GM21515 (cell line): Measurements from ENCODE around the gene METTL15.
A peak's percentile ranks its signal among the peaks of the same experiment; 100 is the strongest.
"Not testable (repeated sequence)": the region's sequence is repeated elsewhere in the genome, so short reads cannot be mapped to it uniquely, and the experiment has no call there.

Source experiments
- ATAC-seq: cut with Tn5 transposase; IDR thresholded peaks from one replicate; pipeline ENCODE4 v1.9.1; 2021; ENCODE audit not compliant: unreplicated experiment

Gene METTL15

DNA sequence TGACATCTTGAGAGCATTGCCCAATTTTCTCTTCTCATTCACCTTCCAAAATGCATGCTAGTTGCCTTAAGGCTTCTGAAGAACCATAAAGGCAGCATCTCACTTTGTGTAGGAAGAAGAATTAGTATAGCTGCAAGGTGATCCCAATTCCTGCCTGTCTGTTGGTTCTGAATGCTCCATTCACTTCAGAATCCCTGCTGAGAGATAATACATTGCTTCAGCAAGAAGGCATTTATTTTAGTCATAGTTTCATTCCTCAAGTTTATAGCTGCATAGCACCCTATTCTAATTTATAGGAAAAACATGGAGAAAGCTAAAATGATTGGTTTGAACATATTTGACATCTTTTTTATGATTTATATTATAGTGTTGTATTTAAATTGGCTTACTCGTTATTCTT, 181.3 kb downstream of the METTL15 start:
- ATAC-seq, result no peak

DNA sequence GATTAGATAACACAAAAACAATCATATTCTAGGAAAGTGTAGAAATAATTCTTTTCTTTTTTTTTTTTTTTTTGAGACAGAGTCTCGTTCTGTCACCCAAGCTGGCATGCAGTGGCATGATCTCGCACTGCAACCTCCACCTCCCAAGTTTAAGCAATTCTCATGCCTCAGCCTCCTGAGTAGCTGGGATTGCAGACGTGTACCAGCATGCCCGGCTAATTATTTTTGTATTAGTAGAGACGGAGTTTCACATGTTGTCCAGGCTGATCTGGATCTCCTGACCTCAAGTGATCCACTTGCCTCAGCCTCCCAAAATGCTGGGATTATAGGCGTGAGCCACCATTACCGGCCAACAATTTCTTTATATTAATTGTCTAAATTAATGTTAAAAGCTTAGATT, 182.8 kb downstream of the METTL15 start:
- not testable (repeated sequence) for ATAC-seq

DNA sequence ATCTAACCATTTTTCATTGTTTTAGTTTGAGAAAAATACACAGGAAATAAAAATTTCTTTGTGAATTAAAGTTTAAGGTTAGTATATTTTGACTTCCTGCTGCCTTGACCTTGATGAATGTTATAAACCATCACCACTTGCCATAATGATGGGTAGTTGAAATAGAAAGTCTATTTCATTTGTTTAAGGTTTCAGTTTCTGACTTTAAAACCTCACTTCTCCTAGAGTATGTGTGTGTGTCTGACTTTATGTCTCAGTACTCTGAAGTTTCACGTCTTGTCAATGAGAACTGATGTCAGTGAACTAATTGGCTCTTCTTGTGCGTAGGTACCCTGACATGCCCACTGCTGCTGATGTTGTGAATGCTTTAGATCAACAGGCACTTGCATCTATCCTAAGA, 188.2 kb downstream of the METTL15 start:
- ATAC-seq, result peak; percentile 99

DNA sequence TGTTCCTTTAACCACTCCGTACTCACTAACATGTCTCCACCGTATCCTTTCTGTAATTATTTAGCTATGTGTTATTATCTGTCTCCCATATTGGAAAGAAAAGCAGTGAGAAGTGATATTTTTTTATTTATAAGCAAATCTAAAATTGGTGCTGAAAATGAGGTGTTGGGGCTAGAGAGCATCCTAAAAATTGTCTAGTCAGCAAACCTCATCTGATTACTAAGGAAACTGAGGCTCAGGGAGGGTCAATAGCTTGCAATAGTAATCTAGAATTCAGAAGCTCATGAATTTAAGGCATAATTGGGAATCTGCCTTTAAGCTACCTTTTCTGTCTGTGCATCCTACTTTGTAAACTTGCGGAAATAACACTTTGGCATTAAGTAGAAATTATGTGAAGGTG, 190.0 kb downstream of the METTL15 start:
- no peak for ATAC-seq

DNA sequence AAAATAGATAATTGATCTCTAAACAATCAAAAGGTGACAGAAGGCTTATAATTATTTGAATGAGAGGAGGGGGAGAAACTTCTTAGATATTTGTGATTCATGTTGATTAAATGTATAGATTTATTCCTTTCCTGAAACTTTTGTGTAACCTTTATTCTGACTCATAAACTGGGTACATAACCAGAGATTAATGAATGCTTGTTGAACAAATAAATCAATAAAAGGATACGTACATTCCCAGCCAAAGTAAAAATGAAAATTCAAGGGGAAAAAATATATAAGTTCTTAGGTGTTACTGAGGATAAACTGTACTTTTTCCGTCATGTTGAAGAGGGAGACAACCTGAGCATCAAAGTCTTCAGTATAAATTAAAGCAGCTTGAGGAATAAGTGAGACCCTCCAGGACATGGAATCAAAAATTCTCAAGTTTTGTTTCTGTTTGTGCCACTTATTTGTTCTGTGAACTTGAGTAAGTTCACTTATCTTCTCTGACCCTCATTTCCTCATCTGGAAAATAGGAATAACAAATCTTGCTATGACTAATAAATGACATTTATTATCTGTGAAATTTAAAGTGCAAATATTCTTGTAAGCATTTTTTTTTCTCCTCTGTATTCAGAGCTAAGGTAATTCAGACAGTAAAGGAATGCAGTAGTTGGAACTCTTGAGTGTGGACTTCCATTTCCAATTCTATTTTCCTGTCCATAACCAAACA, 195.4 kb downstream of the METTL15 start:
- ATAC-seq, result no peak

DNA sequence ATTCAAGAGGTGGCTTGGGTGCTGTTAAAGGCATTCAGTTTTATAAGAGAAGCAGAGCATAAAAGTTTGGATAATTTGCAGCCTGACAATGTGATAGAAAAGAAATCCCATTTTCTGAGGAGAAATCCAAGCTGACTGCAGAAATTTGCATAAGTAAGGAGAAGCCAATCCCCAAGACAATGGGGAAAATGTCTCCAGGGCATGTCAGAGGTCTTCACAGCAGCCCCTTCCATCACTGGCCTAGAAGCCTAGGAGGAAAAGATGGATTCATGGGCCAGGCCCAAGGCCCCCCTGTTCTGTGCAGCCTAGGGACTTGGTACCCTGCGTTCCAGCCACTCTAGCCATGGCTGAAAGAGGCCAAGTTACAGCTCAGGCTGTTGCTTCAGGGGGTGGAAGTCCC, 207.3 kb downstream of the METTL15 start:
- ATAC-seq, result no peak

DNA sequence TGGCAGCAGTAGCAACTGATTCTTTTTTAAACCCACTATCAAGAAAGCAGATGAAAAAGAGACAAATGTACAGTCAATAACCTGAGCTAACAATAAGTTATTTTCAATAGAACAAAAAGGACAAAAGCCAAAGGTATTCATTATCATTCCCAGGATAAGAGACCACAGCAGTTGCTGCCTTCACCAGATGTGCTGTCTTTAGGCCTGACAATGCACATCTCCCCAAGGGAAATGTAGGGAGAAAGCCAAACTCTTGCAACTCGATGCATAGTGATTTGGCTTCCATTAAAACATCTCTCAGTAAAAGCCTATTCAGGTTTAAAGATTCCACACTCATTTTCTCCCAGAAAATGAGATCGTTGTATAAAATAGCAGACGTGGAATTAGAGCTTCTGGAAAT, 210.7 kb downstream of the METTL15 start:
- no peak for ATAC-seq

DNA sequence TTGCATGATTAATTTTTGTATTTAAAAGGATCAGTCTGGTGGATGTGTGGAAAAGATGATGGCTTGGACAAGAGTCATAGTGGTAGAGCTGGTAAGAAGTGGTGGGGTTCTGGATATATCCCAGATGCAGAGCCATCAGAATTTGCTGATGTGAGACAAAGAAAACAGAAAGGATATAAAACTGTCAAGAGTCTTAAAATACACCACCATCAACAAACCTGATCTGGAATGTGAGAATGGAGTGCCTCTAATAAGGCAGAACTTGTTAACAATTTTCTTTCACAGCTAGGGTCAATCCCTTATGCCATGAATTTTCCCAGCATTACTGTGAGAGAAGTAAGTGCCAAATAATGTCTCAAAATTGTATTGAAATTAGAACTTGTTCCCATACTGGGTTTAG, 215.4 kb downstream of the METTL15 start:
- ATAC-seq, result no peak

DNA sequence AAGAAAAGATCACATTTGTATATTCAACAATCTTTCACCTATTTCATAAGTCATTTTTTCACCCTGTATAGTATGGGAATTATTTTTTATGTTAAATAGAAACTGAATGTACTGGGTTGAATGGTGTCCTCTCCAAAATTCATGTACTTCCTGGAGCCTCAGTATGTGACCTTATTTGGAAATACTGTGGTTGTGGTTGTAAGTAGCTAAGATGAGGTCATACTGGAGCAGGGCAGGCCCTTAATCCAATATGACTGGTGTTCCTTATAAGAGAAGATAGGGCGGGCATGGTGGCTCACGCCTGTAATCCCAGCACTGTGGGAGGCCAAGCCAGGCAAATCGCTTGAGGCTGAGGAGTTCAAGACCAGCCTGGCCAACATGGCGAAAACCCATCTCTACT, 224.2 kb downstream of the METTL15 start:
- ATAC-seq, result not testable (repeated sequence)

DNA sequence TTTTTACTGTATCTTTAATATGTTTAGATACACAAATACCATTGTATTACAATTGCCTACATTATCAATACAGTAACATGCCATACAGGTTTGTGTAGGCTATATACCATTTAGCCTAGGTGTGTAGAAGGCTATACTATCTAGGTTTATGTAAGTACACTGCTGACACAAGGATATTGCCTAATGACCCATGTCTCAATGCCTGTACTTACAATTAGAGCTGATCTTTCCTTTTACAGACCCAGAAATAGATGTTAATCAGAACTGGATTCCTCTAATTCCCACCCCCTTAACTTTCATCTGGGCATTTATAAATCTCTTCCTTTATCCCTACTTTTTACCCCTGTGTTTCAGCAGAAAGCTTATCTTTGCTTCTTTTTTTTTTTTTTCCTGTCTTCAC, 229.5 kb downstream of the METTL15 start:
- no peak for ATAC-seq

DNA sequence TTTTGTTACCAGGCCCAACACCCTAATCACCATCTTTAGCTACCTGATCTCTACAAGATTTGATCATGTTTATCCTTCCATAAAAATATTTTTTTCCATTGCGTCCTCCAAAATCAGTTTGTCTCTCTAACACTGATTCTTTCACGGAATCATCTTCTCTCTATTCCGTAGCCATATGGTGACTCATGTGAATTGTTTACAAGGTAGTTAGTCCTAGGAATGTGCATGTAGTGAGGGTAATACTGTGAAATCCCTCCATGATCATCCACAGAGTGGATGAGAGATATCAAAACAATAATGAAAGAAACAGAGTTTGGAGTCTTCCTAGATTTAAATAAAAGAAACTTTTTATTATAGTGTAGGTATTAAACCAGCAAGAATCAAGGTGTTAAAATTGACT, 230.2 kb downstream of the METTL15 start:
- no peak for ATAC-seq

DNA sequence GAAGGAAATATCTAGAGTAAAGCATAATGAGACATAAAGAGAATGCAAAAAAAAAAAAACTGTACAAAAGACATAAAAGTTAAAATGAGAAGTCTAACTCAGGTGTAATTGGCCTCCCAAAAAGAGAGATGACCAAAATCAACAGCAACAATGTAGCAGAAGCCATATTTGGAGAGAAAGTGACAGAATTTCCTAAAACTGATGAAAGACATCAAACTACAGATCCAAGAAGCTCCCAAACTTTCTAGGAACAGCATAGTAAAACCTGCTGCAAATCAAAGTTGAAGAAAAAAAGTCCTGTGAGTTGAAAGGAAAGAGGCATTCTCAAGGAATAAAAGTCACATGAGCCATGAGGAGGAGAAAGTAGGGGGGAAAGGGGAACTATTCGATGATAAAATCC, 231.3 kb downstream of the METTL15 start:
- ATAC-seq, result no peak

DNA sequence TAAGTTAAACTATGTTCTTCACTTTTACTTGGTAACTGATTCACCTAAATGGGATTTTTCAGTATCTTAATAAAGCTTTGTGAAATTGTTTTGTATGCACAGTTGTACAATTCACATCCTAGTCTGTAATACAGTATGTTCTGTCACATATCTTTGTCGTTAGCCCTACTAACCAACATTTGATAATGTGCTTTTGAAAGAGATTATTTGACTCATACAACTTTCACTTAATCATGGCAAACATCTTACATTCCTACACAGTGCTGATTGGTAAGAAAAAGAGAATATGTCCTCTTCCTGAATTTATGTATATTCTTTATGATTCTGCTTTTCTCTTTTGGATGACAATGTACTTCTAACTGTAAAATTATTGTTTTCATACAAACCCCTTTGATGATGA, 234.5 kb downstream of the METTL15 start:
- ATAC-seq, result no peak

DNA sequence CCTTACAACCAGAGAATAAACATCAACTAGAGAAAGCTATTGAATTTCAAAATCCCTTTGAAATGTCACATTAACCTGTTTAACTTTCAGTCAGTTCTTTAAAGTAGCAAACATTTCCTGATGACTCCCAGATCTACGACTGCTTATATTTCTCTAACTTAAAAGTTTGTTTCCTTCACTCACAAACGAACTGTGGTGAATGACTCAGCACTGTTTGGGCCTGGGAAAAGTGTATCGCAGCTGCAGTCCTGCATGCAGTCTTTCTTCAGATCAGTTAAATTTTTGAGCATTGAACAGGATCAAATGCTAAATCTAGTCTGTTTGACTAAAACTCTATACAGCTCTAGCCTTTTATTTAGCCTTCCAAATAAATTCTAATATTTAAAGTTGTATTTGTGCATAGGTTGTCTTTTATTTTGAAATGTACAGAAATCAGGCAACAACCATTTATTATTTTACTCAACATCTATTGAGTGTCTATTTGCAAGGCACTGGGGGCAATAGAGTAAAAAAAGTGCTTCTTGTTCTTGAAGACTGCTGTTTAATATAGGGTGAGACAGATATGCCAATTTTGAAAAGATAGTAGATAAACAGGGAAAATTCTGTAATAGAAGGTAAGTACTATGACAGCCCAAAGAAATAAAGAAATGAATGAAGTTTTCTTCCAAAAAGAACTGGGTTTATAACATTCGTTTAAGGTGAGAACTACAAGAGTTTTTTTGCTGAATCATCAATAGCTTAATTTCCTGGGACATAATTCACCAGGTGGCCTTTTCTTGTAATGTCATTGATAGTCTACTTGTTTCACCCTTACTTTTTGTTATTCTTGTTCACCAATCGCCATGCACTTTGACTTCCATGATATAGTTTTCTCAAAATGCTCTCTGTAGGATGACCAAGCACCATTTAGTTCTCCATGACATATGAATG, 235.4 kb downstream of the METTL15 start:
- no peak for ATAC-seq

DNA sequence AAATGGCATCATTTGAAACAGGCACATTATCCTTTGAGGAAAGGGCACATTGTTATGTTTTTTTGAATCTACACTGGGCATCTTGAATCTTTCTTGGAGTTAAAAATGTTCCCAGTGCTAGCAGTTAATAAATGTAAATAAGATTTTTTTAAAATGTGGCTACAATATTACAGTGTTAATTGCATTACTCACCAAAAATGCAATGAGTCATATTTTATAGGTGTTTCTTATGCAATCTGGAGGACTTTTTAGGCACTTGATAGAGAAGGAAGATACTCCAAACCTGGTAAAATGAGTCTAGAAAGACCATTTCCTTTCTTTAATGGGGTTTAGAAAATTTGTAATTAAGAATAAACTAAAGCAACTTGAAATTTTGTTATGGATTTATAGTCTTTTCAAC, 238.0 kb downstream of the METTL15 start:
- ATAC-seq, result no peak

DNA sequence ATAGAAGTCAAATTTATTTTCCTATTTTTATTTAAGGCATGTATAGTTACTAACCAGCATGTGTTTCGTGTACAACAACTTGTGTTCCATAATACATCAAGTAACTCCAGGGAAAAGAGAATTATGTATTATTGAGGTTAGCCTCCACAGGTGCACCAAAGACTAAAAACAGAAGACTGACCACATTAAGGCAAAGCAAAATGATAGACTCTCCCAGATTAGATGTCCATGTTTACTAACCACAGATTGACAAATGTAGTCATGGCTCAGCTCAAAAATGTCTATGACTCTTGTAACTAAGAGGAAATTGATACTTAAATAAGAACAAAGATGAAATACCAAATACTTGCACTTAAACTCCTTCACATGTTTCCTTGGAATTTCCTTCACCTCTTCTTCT, 238.5 kb downstream of the METTL15 start:
- ATAC-seq, result no peak

DNA sequence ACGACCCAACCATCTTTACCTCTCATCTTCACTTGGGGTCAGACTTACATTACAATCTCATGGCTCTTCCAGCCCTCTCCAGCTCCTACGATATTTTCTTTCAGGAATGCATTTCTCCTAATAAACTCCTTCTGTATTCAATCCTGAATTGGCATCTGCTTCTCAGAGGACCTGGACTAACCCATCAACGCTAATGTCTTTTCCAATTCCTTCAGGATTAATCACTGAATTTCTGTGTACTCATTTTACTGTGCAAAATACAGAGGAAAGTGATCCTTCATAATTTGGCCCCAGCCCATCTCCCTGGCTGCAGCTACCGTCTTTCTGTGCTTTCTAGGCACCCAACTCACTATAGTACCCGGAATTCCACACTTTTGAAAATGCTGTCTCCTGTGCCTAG, 239.2 kb downstream of the METTL15 start:
- ATAC-seq, result no peak

DNA sequence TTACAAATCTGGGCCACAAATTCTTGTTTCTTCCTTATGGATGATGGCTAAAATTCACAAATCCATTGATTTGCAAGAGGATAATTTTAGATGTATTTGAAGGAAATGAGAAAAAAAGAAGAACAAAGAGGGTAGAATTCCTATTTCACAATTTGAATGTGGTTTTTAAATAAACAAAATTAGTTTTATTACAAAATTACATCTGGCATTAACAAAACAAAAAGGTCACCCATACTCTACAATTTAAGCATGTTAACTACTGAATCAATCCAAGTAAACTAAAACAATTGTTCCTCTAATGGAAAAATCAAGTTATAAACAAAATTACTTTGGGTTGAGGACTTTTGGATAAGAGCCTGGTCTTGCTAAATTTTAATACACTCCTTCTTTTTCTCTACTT, 242.0 kb downstream of the METTL15 start:
- ATAC-seq, result no peak

DNA sequence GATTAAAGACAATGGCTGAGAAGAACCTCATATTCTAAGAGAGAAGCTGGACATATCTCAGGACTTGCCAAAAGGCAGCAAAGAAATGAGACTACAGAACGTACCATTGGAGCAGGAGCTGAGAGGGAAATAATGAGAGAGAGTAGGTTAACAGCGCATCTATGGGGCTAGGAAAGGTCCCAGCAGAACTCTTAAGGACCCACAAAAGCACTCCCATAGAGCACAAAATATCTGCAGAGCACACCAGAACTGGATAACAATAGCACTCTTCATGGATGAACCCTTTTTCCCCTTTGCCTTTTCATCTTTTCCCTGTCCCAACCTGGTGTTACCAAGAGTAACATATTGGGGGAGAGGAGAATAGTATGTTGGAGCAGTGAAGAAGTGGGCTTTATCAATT, 245.8 kb downstream of the METTL15 start:
- no peak for ATAC-seq

DNA sequence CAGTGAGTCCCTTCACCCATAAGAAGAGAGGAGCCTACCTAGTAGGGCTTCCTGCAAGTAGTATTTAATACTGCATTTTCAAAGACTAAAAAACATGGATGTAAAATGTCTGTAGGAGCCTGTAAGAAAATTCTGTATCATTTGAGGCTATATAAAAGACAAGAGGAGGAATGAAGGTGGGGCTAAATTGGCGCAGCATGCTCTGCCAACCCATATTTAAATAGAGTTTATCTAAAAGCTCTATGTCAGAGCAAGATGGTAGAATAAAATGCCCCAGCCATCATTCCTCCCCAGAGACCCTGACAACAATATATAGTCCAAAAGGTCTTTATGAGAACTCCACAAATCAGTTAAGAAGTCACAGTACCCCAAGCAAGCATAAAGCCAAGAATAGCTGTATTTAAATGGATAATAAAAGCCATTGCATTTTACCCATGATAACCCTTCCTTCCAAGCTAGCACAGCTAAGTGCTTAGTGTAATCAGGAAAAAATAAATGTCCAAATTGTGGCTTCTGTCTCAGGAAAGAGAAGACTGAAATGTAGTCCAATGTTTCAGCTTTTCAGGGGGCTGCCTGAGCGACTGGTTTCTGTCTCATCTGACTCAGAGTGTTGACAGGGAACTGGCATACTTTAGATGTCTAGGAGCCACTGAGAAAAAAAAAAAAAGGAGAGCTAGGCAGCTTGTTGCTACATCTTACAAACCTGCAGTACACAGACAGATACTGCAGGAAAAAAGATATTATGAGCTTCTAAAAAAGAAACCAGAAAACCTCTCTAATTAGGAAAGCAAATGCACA, 258.6 kb downstream of the METTL15 start:
- no peak for ATAC-seq

DNA sequence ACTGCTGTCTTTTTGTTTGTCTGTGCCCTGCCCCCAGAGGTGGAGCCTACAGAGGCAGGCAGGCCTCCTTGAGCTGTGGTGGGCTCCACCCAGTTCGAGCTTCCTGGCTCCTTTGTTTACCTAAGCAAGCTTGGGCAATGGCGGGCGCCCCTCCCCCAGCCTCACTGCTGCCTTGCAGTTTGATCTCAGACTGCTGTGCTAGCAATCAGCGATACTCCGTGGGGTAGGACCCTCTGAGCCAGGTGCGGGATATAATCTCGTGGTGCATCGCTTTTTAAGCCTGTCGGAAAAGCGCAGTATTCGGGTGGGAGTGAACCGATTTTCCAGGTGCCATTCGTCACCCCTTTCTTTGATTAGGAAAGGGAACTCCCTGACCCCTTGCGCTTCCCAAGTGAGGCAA, 269.9 kb downstream of the METTL15 start:
- ATAC-seq, result not testable (repeated sequence)
